Activated CD4-positive, alpha-beta T cell treated with anti-CD3 and anti-CD28 coated beads for 1 hour (primary cell): ENCODE data around the gene KRT35.

ENCODE experiments used
- DNase-seq: peaks from one replicate; pipeline ENCODE4 v3.0.0-alpha.2; 2020

KRT35 gene

DNA sequence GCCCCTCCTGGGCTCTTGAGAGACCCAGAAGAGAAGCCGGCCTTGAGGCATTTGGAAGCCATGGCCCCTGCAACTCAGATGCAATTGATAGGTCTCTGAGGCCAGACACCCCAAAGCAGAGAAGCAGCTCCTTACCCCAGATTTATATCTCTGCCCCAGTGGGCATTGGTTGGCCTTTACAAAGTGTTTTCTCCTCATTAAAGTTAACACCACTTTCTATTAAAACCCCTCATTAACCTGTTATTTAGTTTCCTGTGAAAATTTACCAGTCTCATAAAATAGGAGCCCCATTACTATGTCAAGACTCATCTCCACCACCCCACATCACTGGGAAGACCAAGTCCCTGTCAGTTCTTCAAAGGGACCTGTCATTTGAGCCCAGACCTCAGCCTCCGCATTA, at the start of gene KRT35:
TSS of gene KRT35 (minus strand) at position 116 of the 400 bp plus-strand sequence. CDS start at position 62, 54 bp downstream.
- DNase-seq, result no peak

DNA sequence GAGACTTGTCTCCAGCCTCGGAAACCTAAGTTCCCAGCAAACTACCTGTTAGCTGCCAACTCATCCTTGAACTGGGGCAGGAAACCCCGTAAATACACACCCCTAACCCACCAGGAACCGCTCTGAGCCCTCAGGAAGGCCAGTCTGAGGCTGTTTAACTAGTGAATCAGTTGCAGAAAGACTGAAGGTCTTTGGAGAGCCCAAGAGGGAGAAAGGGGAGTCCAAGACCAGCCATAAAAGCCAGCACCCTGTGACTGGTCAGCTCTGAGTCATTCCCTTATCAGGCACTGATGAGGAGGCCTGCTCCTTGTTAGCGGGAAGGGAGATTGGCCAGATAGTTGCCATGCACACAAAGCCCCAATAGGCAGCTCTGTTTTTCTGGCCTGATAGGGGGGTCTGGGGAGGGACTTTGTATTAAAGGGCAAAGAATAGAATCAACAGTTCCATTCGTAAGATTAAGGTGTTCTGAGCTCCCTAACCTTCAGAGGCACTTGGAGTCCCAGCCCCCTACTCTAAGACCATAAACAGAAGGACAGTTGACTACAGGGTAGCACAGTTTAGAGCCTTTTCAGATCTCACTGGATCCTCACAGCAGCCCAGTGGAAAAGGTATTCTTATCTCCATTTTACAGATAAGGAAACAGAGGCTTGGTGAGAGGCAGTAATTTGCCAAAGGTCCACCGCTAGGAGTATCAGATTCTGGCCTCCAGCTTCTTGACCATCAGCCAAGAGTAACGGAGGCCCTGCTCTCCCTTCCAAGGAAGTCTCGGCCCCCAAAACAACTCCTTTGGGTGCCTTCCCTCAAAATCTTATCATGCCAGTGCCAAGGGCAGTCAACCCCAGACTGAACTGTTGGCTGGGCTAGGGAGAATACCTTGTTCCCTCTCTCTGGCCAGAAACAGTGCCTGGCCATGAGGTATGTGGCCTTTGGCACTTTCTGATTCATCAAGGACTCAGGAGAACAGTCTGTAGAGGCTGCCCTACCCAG, 49.4 kb upstream of the KRT35 start:
- DNase-seq, result no peak

DNA sequence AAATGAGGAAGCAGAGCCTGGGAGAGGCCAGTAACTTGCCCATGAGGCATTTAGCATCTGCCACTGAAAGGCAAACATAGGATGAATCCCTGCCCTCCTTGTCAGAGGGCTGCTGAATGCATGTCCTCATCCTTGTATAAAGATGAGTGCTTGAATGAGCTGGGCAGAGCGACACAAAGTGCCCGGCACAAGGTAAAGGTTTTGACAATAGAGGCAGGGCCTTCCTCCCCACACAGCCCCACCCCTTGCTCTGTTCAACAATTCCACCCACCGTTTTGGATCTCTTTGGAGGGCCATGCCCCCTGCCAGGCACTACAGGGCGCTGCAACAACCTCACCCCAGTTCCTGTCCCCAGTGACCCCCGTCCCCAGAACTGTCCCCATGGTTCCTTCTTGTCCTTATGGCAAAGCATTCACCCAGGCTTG, 48.6 kb upstream of the KRT35 start:
- DNase-seq, result no peak

DNA sequence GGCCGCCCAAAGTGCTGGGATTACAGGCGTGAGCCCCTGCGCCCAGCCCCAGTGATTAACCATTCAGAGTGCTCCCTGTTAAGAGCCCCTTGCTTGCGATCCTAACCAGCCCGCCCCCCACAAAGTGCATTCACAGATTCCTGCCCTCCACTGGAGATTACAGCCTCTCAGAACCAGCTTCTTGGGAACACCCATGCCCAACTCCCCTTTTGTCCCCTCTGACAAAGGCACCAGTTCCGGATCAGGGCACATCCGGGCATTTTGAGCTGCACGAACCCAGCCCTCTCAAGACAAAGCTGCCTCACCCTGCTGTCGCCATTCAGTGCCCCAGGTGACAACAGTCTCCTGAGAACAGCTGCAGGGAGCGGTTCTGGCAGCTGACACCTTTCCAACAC, 48.0 kb upstream of the KRT35 start:
- no peak for DNase-seq

DNA sequence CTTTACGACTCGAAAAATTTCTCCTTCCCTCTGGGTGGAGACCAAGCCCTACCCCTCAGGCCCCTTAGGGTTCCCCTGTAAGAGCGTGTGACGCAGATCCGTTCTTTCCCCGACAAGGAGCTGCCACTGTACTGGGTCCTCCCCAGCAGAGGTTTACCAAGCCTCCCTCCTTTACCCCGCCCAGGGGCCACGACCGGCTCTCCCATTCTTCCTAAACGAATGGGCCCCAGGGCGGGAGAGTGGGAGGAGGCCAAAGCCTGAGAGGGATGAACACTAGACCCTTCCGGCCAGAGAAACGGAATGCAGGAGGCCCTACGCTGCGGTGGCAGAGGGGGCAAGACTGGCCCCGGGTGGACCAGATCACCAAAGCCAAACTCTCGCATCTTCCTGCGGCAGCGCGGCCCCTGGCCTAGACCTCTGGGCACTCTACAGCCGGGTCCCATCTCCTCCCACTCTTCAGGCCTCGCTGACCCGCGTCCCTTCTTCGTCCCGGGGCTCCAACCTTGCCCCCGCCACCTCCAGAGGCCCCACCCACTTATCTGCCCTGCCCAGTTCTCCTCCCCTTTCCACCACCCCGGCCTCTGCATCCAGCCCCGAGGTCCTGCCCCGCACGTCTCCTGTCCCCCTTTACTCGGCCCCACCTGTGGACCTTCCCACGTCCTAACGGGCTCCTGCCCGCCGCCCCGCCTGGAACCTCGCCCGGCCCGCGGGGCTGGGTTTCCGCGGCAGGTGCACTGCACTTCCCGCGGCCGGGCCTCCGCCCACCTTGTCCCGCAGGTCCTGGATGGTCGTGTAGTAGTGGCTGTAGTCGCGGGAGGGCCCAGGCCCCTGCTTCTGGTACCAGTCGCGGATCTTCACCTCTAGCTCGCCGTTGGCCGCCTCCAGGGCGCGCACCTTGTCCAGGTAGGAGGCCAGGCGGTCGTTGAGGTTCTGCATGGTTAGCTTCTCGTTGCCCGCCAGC, 46.4 kb upstream of the KRT35 start:
- DNase-seq, result no peak

DNA sequence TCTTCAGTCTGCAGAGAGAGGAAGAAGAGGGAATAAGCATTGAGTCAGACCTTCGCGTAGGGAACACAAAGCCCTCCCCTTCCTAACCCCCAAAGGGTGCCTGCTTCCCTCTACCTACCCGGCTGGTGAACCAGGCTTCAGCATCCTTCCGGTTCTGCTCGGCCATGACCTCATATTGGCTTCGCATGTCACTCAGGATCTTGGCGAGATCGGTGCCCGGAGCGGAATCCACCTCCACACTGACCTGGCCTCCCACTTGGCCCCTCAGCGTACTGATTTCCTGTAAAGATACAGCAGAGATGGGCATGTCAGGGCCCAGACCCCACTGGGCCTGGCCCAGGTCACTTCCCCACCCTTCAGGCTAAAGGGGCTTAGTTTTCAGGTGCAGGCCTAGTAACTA, 43.3 kb upstream of the KRT35 start:
- DNase-seq, result no peak

DNA sequence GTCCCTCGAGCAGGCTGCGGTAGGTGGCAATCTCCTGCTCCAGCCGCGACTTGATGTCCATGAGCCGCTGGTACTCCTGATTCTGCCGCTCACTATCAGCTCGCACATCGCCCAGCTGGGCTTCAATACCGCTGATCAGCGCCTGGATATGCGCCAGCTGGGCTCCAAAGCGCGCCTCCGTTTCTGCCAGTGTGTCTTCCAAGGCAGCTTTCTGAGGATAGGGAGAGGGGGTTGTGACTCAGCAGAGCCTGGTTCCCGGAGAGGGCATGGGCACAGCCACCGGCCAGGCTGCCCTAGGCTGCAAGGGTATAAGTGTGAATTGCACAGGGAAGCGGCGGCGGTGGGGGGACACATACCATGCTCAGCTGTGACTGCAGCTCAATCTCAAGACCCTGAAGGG, 42.8 kb upstream of the KRT35 start:
- DNase-seq, result no peak

DNA sequence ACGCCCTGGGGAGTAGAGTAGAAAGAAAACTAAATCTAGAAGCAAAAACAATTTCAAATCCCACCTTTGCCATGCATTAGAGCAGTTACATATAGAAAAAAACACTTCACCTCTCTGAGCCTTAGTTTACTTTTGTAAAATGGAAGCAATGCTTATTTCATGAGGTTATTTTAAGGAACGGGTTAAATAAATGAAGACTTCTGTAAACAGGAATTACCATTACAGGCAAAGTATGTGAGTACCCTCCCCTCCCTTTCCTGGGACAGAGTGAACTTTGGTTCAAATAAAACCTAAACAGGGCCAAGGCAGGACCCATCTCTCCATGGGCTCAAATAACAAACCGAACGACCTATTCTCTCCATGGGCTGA, 42.3 kb upstream of the KRT35 start:
- DNase-seq, result no peak

GRCh38 chr17:41522301-41523224, 41.6 kb upstream of the KRT35 start:
- no peak for DNase-seq

DNA sequence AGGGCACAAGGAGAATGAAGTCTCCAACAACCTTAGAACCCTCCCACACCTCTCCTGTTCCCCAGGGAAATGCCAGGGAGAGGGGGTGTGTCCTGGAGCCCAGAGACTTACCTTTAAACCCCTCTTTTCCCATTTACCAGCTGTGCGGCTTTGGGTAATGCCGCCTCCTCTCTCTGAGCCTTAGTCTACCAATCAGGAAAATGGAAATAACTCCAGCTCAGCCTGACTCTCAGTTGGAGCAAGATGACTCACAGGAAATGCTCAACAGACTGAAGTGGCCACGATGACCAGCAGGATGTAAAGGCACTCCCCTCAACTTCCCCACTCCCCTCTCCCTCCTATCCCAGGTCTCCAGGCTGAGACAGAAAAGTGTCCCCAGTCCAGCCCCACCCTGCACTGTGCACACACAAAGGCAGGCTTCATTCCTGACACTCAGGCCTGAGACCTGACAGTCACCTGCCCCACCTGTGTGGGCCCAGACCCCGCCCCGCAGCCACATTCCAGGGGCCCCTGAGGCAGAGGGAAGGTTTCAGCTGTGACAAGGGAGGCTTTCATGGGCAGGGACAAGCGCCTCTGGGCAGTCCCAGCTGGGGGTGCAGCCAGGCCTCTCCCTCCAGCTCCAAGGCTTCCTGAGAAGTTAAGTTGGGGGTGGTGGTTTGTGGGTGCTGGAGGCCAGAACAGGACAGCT, 40.8 kb upstream of the KRT35 start:
- no peak for DNase-seq

DNA sequence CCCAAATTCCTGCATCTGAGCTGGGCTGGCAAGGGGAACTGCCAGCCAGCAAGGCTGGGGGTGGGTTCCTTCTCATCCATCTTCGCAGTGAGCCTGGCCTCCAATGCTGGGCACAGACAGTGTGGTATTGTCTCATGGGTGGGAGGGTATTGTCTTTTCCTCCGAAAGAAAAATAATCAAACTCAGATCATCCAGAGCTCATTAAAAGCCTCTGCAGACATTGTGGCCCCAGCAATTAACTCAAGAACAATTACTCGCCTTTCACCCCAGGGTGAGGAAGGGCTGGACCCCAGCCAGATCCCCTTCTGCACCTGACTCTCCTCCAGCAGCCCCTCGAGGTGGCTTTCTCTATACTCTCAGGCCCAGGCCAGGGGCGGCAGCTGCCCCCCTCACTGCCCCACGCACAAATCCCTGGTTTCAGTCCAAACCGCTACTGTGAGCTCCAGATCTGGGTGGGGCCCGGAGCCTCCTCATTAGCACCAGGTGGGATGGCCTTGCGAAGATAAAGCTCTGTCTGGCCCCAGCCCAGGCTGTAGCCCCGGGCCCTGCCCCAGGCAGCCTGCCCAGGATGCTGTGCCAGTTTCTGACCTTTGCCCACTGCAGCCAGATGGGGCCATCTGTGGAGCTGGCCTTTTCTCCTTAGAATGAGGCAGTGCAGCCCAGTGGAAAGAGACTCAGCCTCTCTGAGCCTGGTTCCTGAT, 40.0 kb upstream of the KRT35 start:
- no peak for DNase-seq

DNA sequence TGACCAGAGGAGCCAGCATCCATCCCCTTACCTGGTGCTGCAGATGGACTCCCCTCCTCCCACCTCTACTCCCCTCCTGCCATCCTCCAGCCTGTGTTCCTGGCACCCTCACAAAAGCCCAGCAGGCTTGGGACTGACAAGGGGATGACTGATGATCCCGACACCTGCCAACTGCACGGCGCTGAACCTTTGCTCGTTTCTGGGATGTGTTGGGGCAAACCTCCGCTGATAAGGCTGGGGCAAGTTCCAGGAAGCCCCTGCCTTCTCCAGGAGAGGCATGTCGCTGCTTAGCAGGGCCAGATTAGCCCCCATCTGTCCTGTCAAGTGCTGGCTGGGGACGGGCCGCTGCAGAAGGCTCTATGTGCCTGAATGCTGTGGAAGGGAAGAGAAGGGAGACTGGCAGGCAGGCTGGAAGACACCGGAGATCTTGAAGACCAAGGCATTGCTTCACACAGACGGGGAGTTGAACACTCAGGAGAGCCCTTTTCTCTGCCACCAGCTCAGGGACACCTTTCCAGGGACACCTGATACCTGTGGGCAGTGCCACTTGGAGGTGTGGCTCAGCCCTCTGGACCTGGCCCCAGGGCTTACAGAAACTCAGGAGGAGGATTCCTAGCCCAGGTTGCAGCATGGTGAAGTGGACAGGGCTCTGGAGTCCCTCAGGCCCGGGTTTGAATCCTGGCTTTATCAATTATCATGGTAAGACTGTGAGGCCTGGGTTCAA, 38.7 kb upstream of the KRT35 start:
- no peak for DNase-seq

DNA sequence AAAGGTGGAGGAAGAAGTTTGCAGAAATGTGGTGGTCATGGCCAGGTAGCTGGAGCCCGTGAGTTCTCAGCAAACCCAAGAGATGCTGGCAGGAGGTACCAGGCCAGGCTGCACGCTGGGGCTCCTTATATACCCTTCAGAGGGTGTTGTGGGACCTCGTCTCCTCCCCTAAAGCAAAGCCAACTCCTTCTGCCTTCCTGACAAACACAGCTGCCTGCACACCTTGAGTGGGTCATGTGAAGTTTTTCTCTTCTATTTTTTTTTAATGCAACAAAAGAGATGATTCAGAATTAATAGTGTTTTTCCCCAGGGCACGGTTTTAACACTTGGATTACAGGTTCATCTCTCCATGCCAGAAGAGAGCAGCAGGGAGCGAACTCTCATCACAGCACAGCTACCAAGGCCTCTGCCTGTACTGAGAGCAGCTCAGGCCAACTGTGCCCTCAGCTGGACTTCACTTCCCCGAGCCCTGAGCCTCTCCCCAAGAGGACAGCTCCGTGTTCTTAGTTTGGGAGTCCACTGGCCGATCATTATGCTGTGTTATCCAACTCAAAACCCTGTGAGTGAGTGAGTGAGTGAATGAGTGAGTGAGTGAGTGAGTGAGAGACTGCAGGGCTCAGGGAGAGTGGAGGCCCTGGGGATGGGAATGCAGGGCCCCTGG, 38.0 kb upstream of the KRT35 start, which contains the start of gene KRT15:
TSS of gene KRT15 (minus strand) at position 102 of the 661 bp plus-strand sequence. CDS start at position 39, 63 bp downstream.
- DNase-seq, result no peak

- no peak for DNase-seq
Observed at GRCh38 chr17:41518031-41518430, 37.1 kb upstream of the KRT35 start.

- DNase-seq, result no peak
Observed at GRCh38 chr17:41516830-41517283, 35.9 kb upstream of the KRT35 start.

DNA sequence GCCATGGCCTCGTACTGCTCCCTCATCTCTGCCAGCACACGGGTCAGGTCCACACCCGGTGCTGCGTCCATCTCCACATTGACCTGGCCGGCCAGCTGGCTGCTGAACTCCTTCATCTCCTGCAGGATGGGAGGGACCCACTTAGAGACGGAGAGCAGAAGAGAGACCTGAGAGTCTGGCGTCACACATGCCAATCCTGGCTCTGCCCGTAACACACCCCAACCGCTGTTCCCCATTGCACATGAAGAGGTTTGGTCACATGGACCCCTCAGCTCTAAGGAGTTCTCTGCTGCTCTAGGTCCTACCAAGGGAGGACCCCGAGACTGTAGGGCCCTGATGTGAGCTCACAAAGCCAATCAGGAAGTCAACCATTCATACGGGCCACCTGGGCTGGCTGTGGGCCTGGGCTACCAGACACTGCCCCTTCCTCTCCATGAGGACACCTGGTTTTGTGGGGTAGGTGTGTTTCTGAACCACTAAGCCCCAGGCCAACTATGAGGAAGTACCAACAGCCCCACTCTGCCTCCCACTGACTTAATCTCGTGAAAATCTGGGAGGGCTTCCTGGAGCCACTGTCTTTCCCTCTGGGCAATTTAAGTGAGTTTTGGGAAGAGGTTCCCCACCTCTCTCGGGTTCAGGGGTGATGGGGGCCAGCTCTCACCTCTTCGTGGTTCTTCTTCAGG, 35.3 kb upstream of the KRT35 start:
- no peak for DNase-seq

DNA sequence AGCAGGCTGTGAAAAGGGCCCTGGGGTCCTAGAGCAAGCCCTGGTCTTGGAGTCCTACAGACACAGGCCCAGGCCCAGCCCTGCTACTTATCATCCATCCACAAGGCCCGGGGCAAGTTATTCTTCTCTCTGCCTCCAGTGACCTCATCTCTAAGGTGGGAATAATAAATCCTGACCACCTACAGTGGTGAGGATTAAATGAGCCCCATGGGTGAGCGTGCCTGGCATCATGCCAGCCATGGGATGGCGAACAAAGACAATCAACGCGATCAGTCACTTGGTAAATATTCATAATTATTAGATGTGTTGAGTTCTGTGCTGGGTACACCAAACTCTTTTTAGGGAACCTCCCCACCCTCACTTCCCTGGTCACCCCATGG, 32.2 kb upstream of the KRT35 start:
- no peak for DNase-seq

- no peak for DNase-seq
Observed at GRCh38 chr17:41512546-41513167, 31.7 kb upstream of the KRT35 start.

- no peak for DNase-seq
Observed at GRCh38 chr17:41511716-41512115, 30.8 kb upstream of the KRT35 start.
